HUES48 (cell line): Measurements from ENCODE around the gene CCDC137.

Source experiments
- H3K27ac ChIP-seq: one replicate; pipeline ENCODE4 v1.7.0; 2013; ENCODE audit warnings: low read depth, low read length, inconsistent platforms
- H3K27me3 ChIP-seq: 2 replicates; pipeline ENCODE4 v1.6.1; 2013; ENCODE audit warnings: mild to moderate bottlenecking, low read length; ENCODE audit not compliant: control insufficient read depth, insufficient read depth
- H3K36me3 ChIP-seq: 2 replicates; pipeline ENCODE4 v1.6.1; 2013; ENCODE audit warnings: low read length; ENCODE audit not compliant: control insufficient read depth, insufficient read depth
- H3K4me1 ChIP-seq: 2 replicates; pipeline ENCODE4 v1.6.1; 2013; ENCODE audit warnings: mild to moderate bottlenecking, low read length; ENCODE audit not compliant: control insufficient read depth, insufficient read depth
- H3K4me3 ChIP-seq: 2 replicates; pipeline ENCODE4 v1.5.1; 2013; ENCODE audit warnings: mild to moderate bottlenecking, low read depth, low read length
- H3K9ac ChIP-seq: 2 replicates; pipeline ENCODE4 v1.6.1; 2013; ENCODE audit warnings: mild to moderate bottlenecking, low read depth, low read length, moderate library complexity
- H3K9me3 ChIP-seq: 2 replicates; pipeline ENCODE4 v1.6.1; 2013; ENCODE audit warnings: low read length; ENCODE audit not compliant: control insufficient read depth, insufficient read depth

Gene CCDC137

GRCh38 chr17:81640011-81640410 is 26.5 kb upstream of the CCDC137 start:
- Histone ChIP-seq H3K9ac (no peak overlapping the region), H3K27me3 (no peaks in the 10 kb centered on the region), H3K27ac (no peak overlapping the region), H3K36me3 (no peaks in the 10 kb centered on the region), H3K4me3 (no peak overlapping the region), H3K9me3 (no peaks in the 10 kb centered on the region), H3K4me1 (peaks cover 4% of the 10 kb centered on the region; the same call in 1 of the 2 replicates)

GRCh38 chr17:81641825-81642489 is 24.6 kb upstream of the CCDC137 start:
- Histone ChIP-seq H3K9me3 (no peaks in the 10 kb centered on the region), H3K9ac (no peak overlapping the region), H3K4me1 (peaks cover under 1% of the 10 kb centered on the region; the same call in 1 of the 2 replicates), H3K4me3 (no peak overlapping the region), H3K27ac (no peak overlapping the region), H3K36me3 (no peaks in the 10 kb centered on the region), H3K27me3 (peaks cover 3% of the 10 kb centered on the region)

- Histone ChIP-seq H3K9me3 (no peaks in the 10 kb centered on the region), H3K4me3 (no peak overlapping the region), H3K27me3 (peaks cover 24% of the 10 kb centered on the region), H3K36me3 (no peaks in the 10 kb centered on the region), H3K9ac (no peak overlapping the region), H3K27ac (no peak overlapping the region), H3K4me1 (peaks cover 13% of the 10 kb centered on the region)
These were observed 22.0 kb upstream of the CCDC137 start for GRCh38 chr17:81644496-81644895.

- Histone ChIP-seq H3K4me3 (no peak overlapping the region), H3K4me1 (peaks cover 13% of the 10 kb centered on the region), H3K9me3 (no peaks in the 10 kb centered on the region), H3K27ac (no peak overlapping the region), H3K36me3 (no peaks in the 10 kb centered on the region), H3K9ac (no peak overlapping the region), H3K27me3 (peaks cover 27% of the 10 kb centered on the region)
These were observed 21.3 kb upstream of the CCDC137 start for GRCh38 chr17:81644976-81645952.

GRCh38 chr17:81646869-81647600 is 19.5 kb upstream of the CCDC137 start:
- peaks cover 27% of the 10 kb centered on the region for H3K27me3 ChIP-seq
- H3K36me3 ChIP-seq, result no peaks in the 10 kb centered on the region
- H3K4me3 ChIP-seq, result peak overlapping the region; percentile 54; the same call in 1 of the 2 replicates
- no peaks in the 10 kb centered on the region for H3K9me3 ChIP-seq
- no peak overlapping the region for H3K27ac ChIP-seq
- H3K9ac ChIP-seq, result no peak overlapping the region
- peaks cover 13% of the 10 kb centered on the region for H3K4me1 ChIP-seq

GRCh38 chr17:81647640-81648012 is 18.9 kb upstream of the CCDC137 start:
- Histone ChIP-seq H3K27me3 (peaks cover 27% of the 10 kb centered on the region), H3K9me3 (no peaks in the 10 kb centered on the region), H3K4me3 (peak overlapping the region; percentile 54), H3K9ac (no peak overlapping the region), H3K4me1 (peaks cover 13% of the 10 kb centered on the region), H3K36me3 (no peaks in the 10 kb centered on the region), H3K27ac (no peak overlapping the region)

- Histone ChIP-seq H3K4me1 (peaks cover 16% of the 10 kb centered on the region), H3K4me3 (peak overlapping the region; percentile 54), H3K9ac (no peak overlapping the region)
These were observed 18.4 kb upstream of the CCDC137 start for GRCh38 chr17:81648013-81648706.

GRCh38 chr17:81648707-81649085 is 17.8 kb upstream of the CCDC137 start:
- Histone ChIP-seq H3K9ac (no peak overlapping the region), H3K27ac (no peak overlapping the region), H3K27me3 (peaks cover 27% of the 10 kb centered on the region), H3K36me3 (no peaks in the 10 kb centered on the region), H3K9me3 (no peaks in the 10 kb centered on the region), H3K4me3 (peak overlapping the region; percentile 54), H3K4me1 (peaks cover 19% of the 10 kb centered on the region)

More at GRCh38 chr17:81648013-81648706, 18.4 kb upstream of the CCDC137 start:
- Histone ChIP-seq H3K9me3 (no peaks in the 10 kb centered on the region), H3K36me3 (no peaks in the 10 kb centered on the region), H3K27me3 (peaks cover 27% of the 10 kb centered on the region), H3K27ac (no peak overlapping the region)

GRCh38 chr17:81650951-81651350 is 15.6 kb upstream of the CCDC137 start:
- Histone ChIP-seq H3K27ac (no peak overlapping the region), H3K36me3 (no peaks in the 10 kb centered on the region), H3K4me1 (peaks cover 19% of the 10 kb centered on the region), H3K9ac (no peak overlapping the region), H3K9me3 (no peaks in the 10 kb centered on the region), H3K4me3 (no peak overlapping the region), H3K27me3 (peaks cover 27% of the 10 kb centered on the region)

GRCh38 chr17:81651692-81652091 is 14.8 kb upstream of the CCDC137 start:
- no peak overlapping the region for H3K9ac ChIP-seq

More at GRCh38 chr17:81651692-81652091, 14.8 kb upstream of the CCDC137 start:
- H3K36me3 ChIP-seq, result no peaks in the 10 kb centered on the region
- no peak overlapping the region for H3K27ac ChIP-seq
- H3K4me3 ChIP-seq, result no peak overlapping the region
- H3K9me3 ChIP-seq, result no peaks in the 10 kb centered on the region
- peaks cover 19% of the 10 kb centered on the region for H3K4me1 ChIP-seq
- peaks cover 27% of the 10 kb centered on the region for H3K27me3 ChIP-seq
